SW 1271 (cell line): ENCODE results near the gene PSMA3.
A peak's percentile ranks its signal among the peaks of the same experiment; 100 is the strongest.

Experiments
- DNase-seq, 2 experiments: peaks; one replicate each; lab custom pipeline; 2025; lab: John Stamatoyannopoulos, UW

PSMA3 gene

DNA sequence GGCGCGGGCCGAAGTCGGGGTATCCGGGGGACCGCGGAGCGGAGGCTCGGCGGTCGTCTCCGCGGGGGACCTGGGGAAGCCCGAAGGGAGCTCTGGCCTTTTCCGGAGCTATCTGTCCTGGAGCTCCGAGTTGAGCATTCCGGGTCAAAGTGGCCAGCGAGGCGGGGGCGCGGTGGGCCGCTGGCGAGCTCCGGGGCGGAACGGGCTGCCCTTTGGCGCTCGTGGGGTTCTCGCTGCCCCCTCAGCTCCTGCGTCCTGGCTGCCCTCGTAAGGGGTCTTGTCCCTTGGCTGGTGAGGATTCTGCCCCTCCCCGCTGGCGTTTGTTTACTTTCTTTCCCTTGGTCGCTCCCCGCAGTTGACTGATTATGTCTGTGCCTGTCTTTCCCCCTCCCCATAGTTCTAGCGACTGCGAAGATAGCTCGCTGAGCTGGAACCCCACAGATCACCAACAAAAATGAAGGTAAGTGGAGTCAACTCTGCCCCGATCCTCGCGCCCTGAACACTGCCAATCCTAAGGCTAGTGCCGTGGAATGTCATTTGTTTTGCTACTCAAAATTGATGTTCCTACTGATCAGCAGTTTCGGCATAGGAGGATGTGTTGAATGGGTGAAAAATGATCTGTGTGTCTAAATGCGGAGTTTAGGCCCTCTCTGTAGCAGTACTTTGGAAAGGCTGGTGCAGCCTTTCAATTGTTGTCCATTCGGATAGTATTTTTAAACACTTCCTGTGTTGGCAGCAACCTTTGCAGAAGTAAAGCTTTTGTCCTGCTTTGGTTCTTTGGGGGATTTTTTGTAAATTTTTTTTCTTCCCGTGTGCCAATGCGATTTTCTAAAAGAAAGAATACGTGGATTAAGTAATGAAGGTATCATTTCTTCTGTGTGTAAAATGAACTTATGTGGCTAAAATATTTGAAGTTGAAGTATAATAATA is 55.0 kb downstream of the PSMA3 start:
- DNase-seq: peak in 1 of 2 experiments; percentile 38

DNA sequence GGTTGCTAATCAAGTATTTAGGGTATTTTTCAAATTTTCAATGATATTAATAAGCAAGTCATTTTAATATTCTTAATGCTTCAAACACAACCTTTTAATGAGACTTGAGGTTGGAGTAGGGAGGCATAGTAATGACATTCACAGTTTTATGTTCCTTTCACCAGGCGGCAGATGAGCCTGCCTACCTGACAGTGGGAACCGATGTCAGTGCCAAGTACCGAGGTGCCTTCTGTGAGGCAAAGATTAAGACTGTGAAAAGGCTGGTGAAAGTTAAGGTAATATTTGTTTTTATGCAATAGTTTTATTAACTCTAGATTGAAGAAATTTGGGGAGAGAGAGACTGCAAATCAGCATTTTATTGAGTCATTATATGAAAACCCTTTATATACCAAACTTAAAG is 56.8 kb downstream of the PSMA3 start:
- DNase-seq: no peak

DNA sequence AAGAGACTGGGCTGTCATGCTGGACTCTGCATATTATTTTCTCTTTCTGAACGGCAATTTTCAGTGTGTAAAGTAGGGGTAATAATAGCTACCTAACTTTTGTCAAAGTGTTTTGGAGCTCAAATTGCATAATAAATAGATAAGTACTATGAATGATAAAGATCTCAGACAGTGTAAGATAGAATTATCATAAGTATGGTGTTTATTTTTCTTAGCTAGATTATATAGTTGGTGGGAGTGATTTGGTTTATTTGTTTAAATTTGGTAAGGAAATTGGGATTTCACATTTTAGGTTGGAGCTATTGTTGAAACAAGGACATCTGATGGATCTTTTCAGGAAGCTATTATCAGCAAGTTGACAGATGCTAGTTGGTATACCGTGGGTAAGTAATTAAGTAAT is 61.1 kb downstream of the PSMA3 start:
- DNase-seq: no peak

DNA sequence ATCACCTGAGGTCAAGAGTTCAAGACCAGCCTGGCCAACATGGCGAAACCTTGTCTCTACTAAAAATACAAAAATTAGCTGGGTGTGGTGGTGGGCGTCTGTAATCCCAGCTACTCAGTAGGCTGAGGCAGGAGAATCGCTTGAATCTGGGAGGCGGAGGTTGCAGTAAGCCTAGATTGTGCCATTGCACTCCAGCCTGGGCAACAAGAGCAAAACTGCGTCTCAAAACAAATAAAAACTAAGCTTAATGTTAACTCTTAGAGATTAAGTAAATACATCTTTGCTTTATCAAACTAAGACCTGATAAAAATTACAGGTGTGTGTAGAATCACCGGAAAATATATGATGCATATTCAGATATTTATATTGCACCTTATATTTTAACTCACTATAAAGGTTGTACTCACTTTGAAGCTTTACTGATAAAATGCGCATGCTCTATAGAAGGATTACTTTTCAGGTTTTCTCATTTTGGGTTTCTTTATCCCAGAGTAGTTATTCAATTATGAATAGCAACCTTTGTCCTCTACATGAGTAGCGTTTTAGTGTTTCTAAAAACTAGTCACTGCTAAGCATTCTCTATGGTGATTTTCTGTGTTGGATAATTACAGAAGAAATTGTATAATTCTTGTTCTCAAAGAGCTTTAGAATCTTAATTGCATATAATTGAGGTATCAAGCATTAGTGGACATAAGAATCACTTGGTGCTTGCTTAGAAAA is 63.1 kb downstream of the PSMA3 start:
- DNase-seq: no peak

DNA sequence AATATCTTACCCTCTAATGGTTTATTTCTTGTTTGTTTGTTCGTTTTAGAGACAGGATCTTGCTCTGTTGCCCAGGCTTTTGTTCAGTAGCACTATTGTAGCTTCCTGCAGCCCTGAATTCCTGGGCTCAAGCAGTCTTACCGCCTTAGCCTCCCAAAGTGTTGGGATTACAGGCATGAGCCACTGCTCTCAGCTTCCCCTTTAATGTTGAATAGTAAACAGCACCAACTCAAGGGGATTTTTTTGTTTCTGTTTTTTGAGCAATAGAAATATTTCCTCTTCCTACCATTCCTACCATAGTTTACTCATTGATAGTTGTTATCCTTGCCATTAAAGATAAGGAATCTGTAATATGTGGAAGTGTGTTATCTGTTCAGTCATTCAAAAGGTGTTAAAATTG is 64.4 kb downstream of the PSMA3 start:
- no peak for DNase-seq

DNA sequence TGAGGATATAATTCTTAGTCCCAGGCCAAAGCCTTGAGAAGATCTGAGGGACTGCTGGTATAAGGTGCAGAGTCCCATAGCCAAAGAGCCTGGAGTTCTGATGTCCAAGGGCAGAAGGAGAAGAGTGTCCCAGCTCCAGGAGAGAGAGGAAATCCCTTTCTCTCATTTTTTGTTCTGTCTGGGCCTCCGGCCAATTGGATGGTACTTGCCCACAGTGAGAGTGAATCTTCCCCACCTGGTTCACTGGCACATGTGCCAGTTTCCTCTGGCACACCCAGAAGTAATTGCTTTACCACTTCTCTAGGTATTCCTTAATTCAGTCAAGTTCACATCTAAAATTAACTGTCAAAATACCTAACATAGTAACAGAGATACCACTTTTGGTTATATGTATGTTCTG is 69.1 kb downstream of the PSMA3 start:
- no peak for DNase-seq

DNA sequence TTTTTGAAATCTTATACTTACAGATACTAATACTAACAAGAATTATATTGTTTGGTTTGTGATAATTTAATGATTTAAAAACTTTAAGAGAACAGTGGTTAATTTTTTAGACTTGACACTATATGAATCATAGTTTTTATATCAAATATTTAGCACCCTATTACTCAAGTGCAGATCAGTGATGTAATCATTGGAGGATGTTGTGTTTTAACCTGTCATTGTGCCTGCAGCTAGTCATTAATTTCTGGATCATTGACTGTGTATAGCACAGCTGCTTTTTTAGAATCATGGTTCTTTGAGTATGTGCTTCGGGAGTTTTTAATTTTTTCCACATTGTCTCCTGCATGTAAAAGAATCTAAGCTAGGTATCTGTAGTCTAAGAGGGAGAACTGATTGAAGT is 71.0 kb downstream of the PSMA3 start:
- no peak for DNase-seq
